OCI-LY7 (cell line): Measurements from ENCODE around the gene WDFY3. TPM values are rescaled to one million over a fixed set of nuclear protein-coding genes. Genes with fewer than 3 reads are reported as not detected.
"Not testable (repeated sequence)": the region's sequence is repeated elsewhere in the genome, so short reads cannot be mapped to it uniquely, and the experiment has no call there.

Experiments
- BruUV-seq: library from RNA; stranded (reverse); fragments of 400-500 nt; replicated peaks from 2 replicates; lab custom pipeline; 2021; lab: Mats Ljungman, UMichigan
- CTCF ChIA-PET: fragments of 300-600 bp; sonication (Branson Sonifier 250); formaldehyde crosslinking; loops from one replicate; lab custom pipeline; 2022; ENCODE audit warnings: antibody characterized with exemption; ENCODE audit not compliant: unreplicated experiment; lab: Charles Lee
- POLR2A ChIA-PET: fragments of 300-600 bp; sonication (Branson Sonifier 250); formaldehyde crosslinking; loops from one replicate; lab custom pipeline; 2022; ENCODE audit warnings: antibody characterized with exemption; lab: Charles Lee
- DNase-seq: peaks from one replicate; pipeline ENCODE4 v3.0.0-alpha.2; 2015; ENCODE audit warnings: low spot score
- H2AFZ ChIP-seq: fragments of 200-600 bp; sonication (generic), shearing (Covaris generic); 2 replicates; pipeline ENCODE4 v1.6.1; 2014; ENCODE audit warnings: mild to moderate bottlenecking, antibody characterized with exemption, low read length, moderate library complexity
- H3K27ac ChIP-seq: fragments of 200-600 bp; sonication (generic); 2 replicates; pipeline ENCODE4 v1.5.1; 2014; ENCODE audit warnings: mixed run types, low read depth, mild to moderate bottlenecking, moderate library complexity, low read length, inconsistent platforms; ENCODE audit not compliant: poor library complexity, severe bottlenecking
- H3K36me3 ChIP-seq: fragments of 200-600 bp; sonication (generic); 2 replicates; pipeline ENCODE4 v1.6.1; 2014; ENCODE audit warnings: mild to moderate bottlenecking, antibody characterized with exemption, low read length, moderate library complexity, mixed read lengths; ENCODE audit not compliant: insufficient read depth
- H3K4me1 ChIP-seq: fragments of 200-600 bp; sonication (generic); 2 replicates; pipeline ENCODE4 v1.5.1; 2014; ENCODE audit warnings: mild to moderate bottlenecking, low read length; ENCODE audit not compliant: insufficient read depth, poor library complexity, severe bottlenecking
- H3K4me2 ChIP-seq: fragments of 200-600 bp; sonication (generic); 2 replicates; pipeline ENCODE4 v1.6.1; 2014; ENCODE audit warnings: mild to moderate bottlenecking, low read length
- H3K4me3 ChIP-seq: fragments of 200-600 bp; sonication (generic); 2 replicates; pipeline ENCODE4 v1.5.1; 2014; ENCODE audit warnings: mild to moderate bottlenecking, low read depth, low read length; ENCODE audit not compliant: poor library complexity, severe bottlenecking
- H3K79me2 ChIP-seq: fragments of 200-600 bp; sonication (generic); 2 replicates; pipeline ENCODE4 v1.6.1; 2016; ENCODE audit warnings: low read depth, mild to moderate bottlenecking, low read length, moderate library complexity, mixed read lengths; ENCODE audit not compliant: insufficient read depth
- H3K9me2 ChIP-seq: fragments of 200-600 bp; sonication (generic); 2 replicates; pipeline ENCODE4 v1.6.1; 2016; ENCODE audit warnings: mild to moderate bottlenecking, low read length, mixed read lengths; ENCODE audit not compliant: insufficient read depth
- H3K9me3 ChIP-seq: fragments of 200-600 bp; sonication (generic); 2 replicates; pipeline ENCODE4 v1.6.1; 2014; ENCODE audit warnings: mild to moderate bottlenecking, mixed run types, low read length, mixed read lengths
- H4K20me1 ChIP-seq: fragments of 200-600 bp; sonication (generic); 2 replicates; pipeline ENCODE4 v1.6.1; 2014; ENCODE audit warnings: mild to moderate bottlenecking, antibody characterized with exemption, low read length, moderate library complexity, mixed read lengths; ENCODE audit not compliant: insufficient read depth
- CTCF ChIP-seq: fragments of 200-600 bp; sonication (generic); conservative IDR thresholded peaks from 2 replicates; pipeline ENCODE4 v1.5.1; 2014; ENCODE audit warnings: mild to moderate bottlenecking, antibody characterized with exemption, low read length, moderate library complexity, mixed read lengths
- EZH2phosphoT487 ChIP-seq: fragments of 200-600 bp; sonication (generic); IDR thresholded peaks from 2 replicates; pipeline ENCODE4 v1.6.1; 2018; ENCODE audit warnings: low read depth, borderline replicate concordance, mild to moderate bottlenecking, mixed run types, antibody characterized with exemption, low read length, moderate library complexity, mixed read lengths
- intact Hi-C: fragments of 100-400 bp; cut with micrococcal nuclease; formaldehyde crosslinking; loops from one replicate; pipeline ENCODE4 v1.10.0; 2022; ENCODE audit not compliant: unreplicated experiment
- total RNA-seq, 2 experiments: library from RNA; depleted of rRNA in 1 of 2; stranded (reverse); fragments of >200 nt in 1 of 2; shearing (Covaris generic) in 1 of 2; gene quantifications; 2 replicates each; pipeline ENCODE4 v1.2.3, GENCODE V29; 2014 to 2022

Gene WDFY3
- total RNA-seq, 2 experiments from 2014 or later, result not detected

GRCh38 chr4:84837751-84838150 is 128.7 kb downstream of the WDFY3 start:
- DNase-seq, result no peak
- no peak overlapping the region for H3K27ac ChIP-seq
- H4K20me1 ChIP-seq, result no peaks in the 10 kb centered on the region
- no peaks in the 10 kb centered on the region for H3K4me1 ChIP-seq
- CTCF ChIA-PET, result no interaction called here
- H3K79me2 ChIP-seq, result no peaks in the 10 kb centered on the region
- no peaks in the 10 kb centered on the region for H3K9me2 ChIP-seq
- H2AFZ ChIP-seq, result no peak overlapping the region
- H3K9me3 ChIP-seq, result no peaks in the 10 kb centered on the region
- H3K4me2 ChIP-seq, result no peak overlapping the region
- TF ChIP-seq EZH2phosphoT487 (no peak), CTCF (no peak)
- intact Hi-C loops, result no loop called here
- H3K36me3 ChIP-seq, result no peaks in the 10 kb centered on the region
- BruUV-seq, result no TSS peak
- no peak overlapping the region for H3K4me3 ChIP-seq
- POLR2A ChIA-PET, result interaction anchor here (1.9 kb wide), 1 partner anchor 13 kb away, joined by 6 read pairs; no protein-coding TSS in a partner anchor

DNA sequence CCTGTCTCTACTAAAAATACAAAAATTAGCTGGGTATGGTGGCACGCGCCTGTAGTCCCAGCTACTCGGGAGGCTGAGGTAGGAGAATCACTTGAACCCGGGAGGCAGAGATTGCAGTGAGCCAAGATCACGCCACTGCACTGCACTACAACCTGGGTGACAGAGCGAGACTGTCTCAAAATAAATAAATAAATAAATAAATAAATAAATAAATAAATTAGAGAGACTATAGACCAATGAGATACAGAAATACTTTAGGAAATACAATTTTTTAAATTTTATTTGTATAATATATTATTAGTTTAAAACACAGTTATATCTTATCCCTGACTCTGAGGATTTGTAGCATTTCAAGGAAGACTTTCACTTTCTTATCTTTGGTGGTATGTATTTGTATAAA is 136.9 kb downstream of the WDFY3 start:
- H3K9me2 ChIP-seq, H3K9me3 ChIP-seq, CTCF ChIA-PET, H3K79me2 ChIP-seq, H3K4me2 ChIP-seq, H3K4me1 ChIP-seq, H3K27ac ChIP-seq, H3K4me3 ChIP-seq, H3K36me3 ChIP-seq, H2AFZ ChIP-seq, BruUV-seq, DNase-seq, intact Hi-C loops, H4K20me1 ChIP-seq: not testable (repeated sequence)
- POLR2A ChIA-PET, result interaction anchor here (0.6 to 0.8 kb wide), 2 partner anchors 8 to 9 kb away, joined by 3 read pairs; no protein-coding TSS in a partner anchor

GRCh38 chr4:84826681-84827080 is 139.8 kb downstream of the WDFY3 start:
- Histone ChIP-seq H4K20me1 (no peaks in the 10 kb centered on the region), H2AFZ (no peak overlapping the region), H3K4me1 (no peaks in the 10 kb centered on the region), H3K4me2 (no peak overlapping the region), H3K9me2 (no peaks in the 10 kb centered on the region), H3K4me3 (no peak overlapping the region), H3K79me2 (no peaks in the 10 kb centered on the region), H3K9me3 (no peaks in the 10 kb centered on the region), H3K36me3 (no peaks in the 10 kb centered on the region), H3K27ac (no peak overlapping the region)
- ChIA-PET CTCF (no interaction called here), POLR2A (interaction anchor here (0.7 kb wide), 2 partner anchors 33 to 290 kb away, joined by 3 read pairs; no protein-coding TSS in a partner anchor)
- TF ChIP-seq CTCF (no peak), EZH2phosphoT487 (no peak)
- intact Hi-C loops, result no loop called here
- DNase-seq, result no peak
- BruUV-seq, result no TSS peak
